GM12801 (cell line): ENCODE measurements around the gene GRPEL2.

Experiments used
- TF ChIP-seq, protein P1 (sequence below): IDR thresholded peaks from one replicate; pipeline ENCODE4 v1.5.1; 2011; ENCODE audit warnings: control low read depth; ENCODE audit not compliant: insufficient read length; ENCODE audit errors: extremely low read depth

GRPEL2 gene, protein sequence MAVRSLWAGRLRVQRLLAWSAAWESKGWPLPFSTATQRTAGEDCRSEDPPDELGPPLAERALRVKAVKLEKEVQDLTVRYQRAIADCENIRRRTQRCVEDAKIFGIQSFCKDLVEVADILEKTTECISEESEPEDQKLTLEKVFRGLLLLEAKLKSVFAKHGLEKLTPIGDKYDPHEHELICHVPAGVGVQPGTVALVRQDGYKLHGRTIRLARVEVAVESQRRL

DNA sequence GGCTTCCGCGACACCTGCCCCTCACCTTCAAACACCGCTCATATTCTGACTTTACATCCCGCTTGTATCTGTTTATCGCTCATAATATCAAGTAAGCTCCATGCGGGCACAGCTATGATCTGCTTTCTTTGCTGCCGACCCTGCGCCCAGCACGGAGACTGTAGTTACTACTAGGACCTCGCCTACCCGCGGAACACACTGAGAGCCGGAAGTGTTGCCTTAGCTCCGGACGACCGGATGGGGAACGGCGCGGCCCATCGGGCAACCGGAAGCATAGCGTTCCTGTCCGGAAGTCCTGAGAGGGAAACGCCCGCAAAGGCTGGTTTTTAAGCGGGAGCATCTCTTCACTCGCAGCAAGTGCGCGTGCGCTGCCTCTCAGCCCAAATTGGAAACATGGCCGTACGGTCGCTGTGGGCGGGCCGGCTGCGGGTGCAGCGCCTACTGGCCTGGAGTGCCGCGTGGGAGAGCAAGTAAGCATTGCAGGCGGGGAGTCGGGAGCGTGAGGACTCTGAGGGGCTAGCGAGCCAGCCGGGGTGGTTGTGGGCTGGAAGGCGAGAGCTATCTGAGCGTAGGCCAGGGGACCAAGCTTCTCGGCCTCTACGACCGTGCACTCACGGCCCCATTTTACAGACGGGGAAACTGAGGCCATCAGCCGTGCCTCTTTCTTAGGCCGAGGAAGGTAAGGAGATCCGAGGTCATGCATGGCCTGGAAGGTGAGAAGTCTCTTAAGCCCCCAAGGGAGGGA lies at the start of gene GRPEL2:
TSS of gene GRPEL2 (plus strand) at position 353 of the 745 bp plus-strand sequence. CDS start at position 394, 41 bp downstream.
- TF ChIP-seq, protein P1, sequence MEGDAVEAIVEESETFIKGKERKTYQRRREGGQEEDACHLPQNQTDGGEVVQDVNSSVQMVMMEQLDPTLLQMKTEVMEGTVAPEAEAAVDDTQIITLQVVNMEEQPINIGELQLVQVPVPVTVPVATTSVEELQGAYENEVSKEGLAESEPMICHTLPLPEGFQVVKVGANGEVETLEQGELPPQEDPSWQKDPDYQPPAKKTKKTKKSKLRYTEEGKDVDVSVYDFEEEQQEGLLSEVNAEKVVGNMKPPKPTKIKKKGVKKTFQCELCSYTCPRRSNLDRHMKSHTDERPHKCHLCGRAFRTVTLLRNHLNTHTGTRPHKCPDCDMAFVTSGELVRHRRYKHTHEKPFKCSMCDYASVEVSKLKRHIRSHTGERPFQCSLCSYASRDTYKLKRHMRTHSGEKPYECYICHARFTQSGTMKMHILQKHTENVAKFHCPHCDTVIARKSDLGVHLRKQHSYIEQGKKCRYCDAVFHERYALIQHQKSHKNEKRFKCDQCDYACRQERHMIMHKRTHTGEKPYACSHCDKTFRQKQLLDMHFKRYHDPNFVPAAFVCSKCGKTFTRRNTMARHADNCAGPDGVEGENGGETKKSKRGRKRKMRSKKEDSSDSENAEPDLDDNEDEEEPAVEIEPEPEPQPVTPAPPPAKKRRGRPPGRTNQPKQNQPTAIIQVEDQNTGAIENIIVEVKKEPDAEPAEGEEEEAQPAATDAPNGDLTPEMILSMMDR = no peak

DNA sequence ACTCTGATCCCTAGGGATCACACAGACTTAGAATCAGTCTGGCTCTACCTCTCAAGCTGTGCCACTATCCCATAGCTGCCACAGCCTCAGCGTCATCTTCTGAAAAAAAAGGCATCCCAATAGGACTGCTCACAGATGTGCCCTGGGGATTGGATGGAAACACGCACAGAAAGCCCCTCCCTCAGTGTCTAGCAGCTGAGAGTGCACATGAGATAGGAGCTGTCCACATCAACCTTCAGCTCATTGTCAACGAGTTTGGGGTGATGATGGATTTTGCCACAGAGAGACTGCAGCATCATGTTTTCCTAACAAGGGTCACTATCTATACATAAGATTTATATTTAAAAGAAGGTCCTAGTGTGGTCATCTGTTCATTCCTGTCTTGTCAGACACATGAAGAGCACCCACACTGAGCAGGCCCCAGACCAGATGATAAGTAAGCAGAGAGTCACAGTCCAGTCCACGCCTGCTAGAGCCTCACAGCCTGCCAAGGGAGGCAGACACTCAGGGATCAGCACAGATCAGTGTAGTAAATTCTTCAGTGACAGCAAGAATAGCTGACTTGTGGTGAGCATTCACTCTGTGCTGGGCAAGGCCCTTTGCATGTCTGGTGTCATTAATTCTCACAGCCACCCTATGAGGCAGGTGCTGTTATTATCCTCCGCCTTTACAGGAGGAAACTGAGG lies 47.8 kb upstream of the GRPEL2 start:
- TF ChIP-seq, protein P1 = no peak

DNA sequence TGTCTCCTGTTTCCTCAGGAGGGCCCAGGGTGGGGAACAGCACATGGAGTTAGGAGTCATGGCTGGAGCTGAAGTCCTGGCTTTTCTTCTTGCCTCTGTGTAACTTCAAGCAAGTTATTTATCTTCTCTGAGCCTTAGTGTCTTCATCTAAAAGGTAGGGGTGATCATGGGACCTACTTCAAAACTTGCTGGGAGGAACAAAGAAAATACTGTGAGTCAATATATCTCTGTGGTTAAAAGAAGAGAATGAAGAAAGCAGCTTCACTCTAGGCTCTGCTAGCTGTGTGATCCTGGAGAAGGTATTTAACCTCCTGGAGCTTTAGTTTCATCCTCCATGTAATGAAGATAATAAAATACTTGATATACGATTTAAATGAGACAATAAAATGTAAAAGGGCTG lies 47.1 kb upstream of the GRPEL2 start:
- TF ChIP-seq, protein P1 = no peak

DNA sequence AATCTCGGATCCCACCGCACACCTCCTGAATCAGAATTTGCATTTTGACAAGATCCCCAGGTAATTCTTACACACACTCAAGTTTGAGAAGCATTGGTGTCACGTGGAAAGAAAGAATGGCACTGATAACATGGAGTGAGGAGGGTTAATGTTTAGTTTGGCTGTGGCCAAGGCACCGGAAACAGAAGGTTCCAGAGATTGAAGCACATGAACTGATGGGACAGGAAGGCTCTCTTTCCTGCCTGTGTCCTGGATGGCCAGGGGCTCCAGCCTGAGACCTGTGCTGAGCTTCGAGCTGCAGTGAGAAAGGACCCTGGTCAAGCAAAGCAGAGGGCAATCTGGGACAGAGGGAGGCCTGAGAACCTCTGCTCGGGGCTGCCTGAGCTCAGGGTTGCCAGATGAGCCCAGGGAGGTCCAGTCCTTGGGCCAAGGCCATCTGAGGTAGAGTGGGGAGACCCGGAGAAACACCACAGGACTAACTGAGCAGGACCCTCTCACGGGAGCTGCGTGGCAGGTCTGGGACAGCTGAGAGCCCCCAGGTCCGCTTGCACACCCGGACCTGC lies 46.4 kb upstream of the GRPEL2 start:
- TF ChIP-seq, protein P1 = no peak

DNA sequence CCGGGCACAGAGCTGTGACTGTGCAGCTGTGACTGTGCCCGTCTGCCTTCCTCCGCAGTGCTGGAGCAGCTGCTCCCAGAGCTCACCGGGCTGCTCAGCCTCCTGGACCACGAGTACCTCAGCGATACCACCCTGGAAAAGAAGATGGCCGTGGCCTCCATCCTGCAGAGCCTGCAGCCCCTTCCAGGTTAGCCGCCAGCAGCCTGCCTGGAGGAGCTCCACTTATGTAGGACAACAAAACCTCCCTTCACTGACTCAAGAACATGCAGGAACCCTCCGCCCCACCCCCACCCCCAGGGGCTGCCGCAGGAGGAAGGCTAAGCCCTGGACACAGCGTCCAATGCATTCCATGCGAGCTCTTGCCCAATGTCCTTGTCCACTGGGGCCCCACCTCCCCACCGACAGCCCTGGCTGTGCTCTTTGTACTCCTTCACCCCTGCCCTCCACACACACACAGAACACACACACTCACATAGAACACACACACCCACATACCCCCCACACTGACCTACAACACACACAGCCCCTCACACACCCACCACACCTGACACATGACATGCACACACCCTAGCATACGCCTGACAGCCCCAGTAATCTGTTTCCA lies 45.7 kb upstream of the GRPEL2 start:
- TF ChIP-seq, protein P1 = no peak

DNA sequence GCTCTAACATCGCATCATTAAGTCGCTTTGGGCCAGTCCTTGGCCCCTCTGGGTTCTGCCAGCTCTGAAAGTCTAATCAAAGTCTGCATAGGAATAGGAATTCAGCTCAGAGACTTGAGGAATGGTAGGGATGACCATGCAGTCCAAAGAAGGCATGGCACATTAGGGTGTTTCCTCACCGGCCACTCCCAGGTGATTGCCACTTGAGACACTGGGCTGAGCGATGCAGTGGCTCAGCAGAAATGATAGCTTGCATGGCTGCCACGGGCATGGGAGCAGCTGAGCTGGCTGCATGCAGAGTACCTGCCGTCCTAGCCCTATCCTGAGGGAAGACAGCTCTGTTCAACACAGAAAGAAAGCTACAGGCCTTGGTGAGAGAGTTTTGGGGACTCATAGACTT lies 44.9 kb upstream of the GRPEL2 start:
- TF ChIP-seq, protein P1 = no peak

DNA sequence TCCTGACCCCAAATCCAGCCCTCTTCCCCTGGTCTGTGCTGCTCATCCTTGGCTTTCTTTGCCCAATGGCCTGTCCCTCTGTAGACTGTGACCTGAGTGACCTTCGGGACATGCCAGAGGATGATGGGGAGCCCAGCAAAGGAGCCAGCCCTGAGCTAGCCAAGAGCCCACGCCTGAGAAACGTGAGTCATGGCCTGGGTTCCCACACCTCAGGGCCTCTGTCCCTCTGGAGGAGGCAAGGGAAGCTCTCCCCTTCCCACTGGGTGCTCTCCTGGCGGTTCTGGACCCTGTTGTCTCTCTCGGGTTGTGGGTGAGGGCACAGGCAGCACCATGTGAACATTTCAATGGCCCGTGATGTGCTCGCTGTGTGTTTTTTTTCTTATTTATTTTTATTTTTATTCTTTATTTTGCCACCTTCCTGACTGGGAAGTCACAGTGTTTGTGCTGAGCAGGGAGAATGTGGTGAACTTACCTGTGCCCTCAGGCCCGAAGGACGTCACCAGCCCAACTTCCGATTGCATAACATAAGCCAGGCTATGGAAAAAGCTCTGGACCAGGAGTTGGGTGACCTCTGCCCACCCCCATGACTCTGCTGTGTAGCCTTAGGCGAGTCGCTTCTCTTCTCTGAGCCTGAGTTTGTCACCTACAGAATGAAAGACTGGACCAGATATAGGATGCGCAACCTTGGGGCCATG lies 44.1 kb upstream of the GRPEL2 start:
- TF ChIP-seq, protein P1 = no peak
